Naive thymus-derived CD4-positive, alpha-beta T cell (primary cell): ENCODE data around the gene SHISA7. TPM values are rescaled to one million over a fixed set of nuclear protein-coding genes. Genes with fewer than 3 reads are reported as not detected.
"Not testable (repeated sequence)": the region's sequence is repeated elsewhere in the genome, so short reads cannot be mapped to it uniquely, and the experiment has no call there.

Experiments
- ATAC-seq: fragments of 150-1000 bp; cut with Tn5 transposase; 2 replicates; pipeline ENCODE4 v1.10.0; 2021; ENCODE audit warnings: mild to moderate bottlenecking, moderate library complexity
- CTCF ChIA-PET: fragments of 350-600 bp; sonication (Branson Sonifier 250); formaldehyde crosslinking; loops from one replicate; lab custom pipeline; 2021; ENCODE audit warnings: antibody characterized with exemption; lab: Charles Lee
- POLR2A ChIA-PET: fragments of 350-600 bp; sonication (Branson Sonifier 250); formaldehyde crosslinking; loops from one replicate; lab custom pipeline; 2021; ENCODE audit warnings: antibody characterized with exemption, inconsistent platforms; lab: Charles Lee
- DNase-seq, 9 donors: peaks; one replicate each; pipeline versions ENCODE4 v3.0.0 to v3.0.0-alpha.2; 2020 to 2022; ENCODE audit warnings: mixed read lengths in 1 of 9
- H3K27ac ChIP-seq: one replicate; pipeline ENCODE4 v1.7.0; 2013; ENCODE audit warnings: mild to moderate bottlenecking, low read depth, low read length, moderate library complexity
- H3K27me3 ChIP-seq, 2 donors: one replicate each; pipeline ENCODE4 v1.7.0; 2013; ENCODE audit warnings: low read length in 2 of 2, mild to moderate bottlenecking in 2 of 2, moderate library complexity in 2 of 2; ENCODE audit not compliant: control insufficient read depth in 2 of 2, insufficient read depth in 2 of 2
- H3K36me3 ChIP-seq, 3 experiments: 1 replicate in 2 of 3; 2 replicates in 1 of 3; pipeline ENCODE4 v1.7.0; 2013; ENCODE audit warnings: low read length in 3 of 3, mild to moderate bottlenecking in 3 of 3, moderate library complexity in 1 of 3; ENCODE audit not compliant: insufficient read depth in 3 of 3, control insufficient read depth in 2 of 3
- H3K4me1 ChIP-seq, 2 donors: one replicate each; pipeline ENCODE4 v1.7.0; 2013; ENCODE audit warnings: low read length in 2 of 2, mild to moderate bottlenecking in 2 of 2, moderate library complexity in 1 of 2; ENCODE audit not compliant: control insufficient read depth in 2 of 2, insufficient read depth in 2 of 2
- H3K4me3 ChIP-seq: 2 replicates; pipeline ENCODE4 v1.7.0; 2013; ENCODE audit warnings: mild to moderate bottlenecking, low read length
- H3K9me3 ChIP-seq, 3 experiments: 1 replicate in 2 of 3; 2 replicates in 1 of 3; pipeline ENCODE4 v1.7.0; 2013; ENCODE audit warnings: low read length in 3 of 3; ENCODE audit not compliant: control insufficient read depth in 2 of 3
- H3K27ac Mint-ChIP-seq, 9 donors: one replicate each; pipeline ENCODE4 v1.8.0; 2020 to 2022; ENCODE audit warnings: mixed read lengths in 9 of 9, mild to moderate bottlenecking in 8 of 9, moderate library complexity in 5 of 9, inconsistent platforms in 2 of 9
- H3K27me3 Mint-ChIP-seq, 5 donors: one replicate each; pipeline ENCODE4 v1.8.0; 2021 to 2022; ENCODE audit warnings: mixed read lengths in 5 of 5, mild to moderate bottlenecking in 1 of 5
- H3K36me3 Mint-ChIP-seq, 5 donors: one replicate each; pipeline ENCODE4 v1.8.0; 2020 to 2022; ENCODE audit warnings: mixed read lengths in 5 of 5, mild to moderate bottlenecking in 3 of 5, inconsistent platforms in 1 of 5
- H3K4me1 Mint-ChIP-seq, 7 donors: one replicate each; pipeline ENCODE4 v1.8.0; 2020 to 2022; ENCODE audit warnings: mixed read lengths in 7 of 7, mild to moderate bottlenecking in 3 of 7, inconsistent platforms in 1 of 7
- H3K4me3 Mint-ChIP-seq, 10 donors: one replicate each; pipeline ENCODE4 v1.8.0; 2020 to 2022; ENCODE audit warnings: mild to moderate bottlenecking in 10 of 10, mixed read lengths in 10 of 10, moderate library complexity in 6 of 10, inconsistent platforms in 2 of 10
- H3K9me3 Mint-ChIP-seq, 11 donors: one replicate each; pipeline ENCODE4 v1.8.0; 2020 to 2022; ENCODE audit warnings: mixed read lengths in 11 of 11, mild to moderate bottlenecking in 4 of 11, inconsistent platforms in 1 of 11, moderate library complexity in 1 of 11
- intact Hi-C, 2 donors: fragments of 100-400 bp; cut with micrococcal nuclease; formaldehyde crosslinking; loops; one replicate each; pipeline ENCODE4 v1.15.1; 2023
- polyA plus RNA-seq, 2 donors: library from polyadenylated mRNA; unstranded; fragments of 300-500 nt; fragmentation: Illumina TruSeq; gene quantifications; one replicate each; pipeline ENCODE4 v1.2.3, GENCODE V29; 2021
- total RNA-seq, 6 experiments: library from RNA in 5 of 6; stranded (reverse) in 5 of 6; gene quantifications; 1 replicate in 5 of 6; 2 replicates in 1 of 6; pipeline ENCODE4 v1.2.3 and lab custom pipeline; 2021 to 2026

SHISA7 gene
- total and polyA plus RNA-seq, 7 experiments from 2014 or later, result not detected

DNA sequence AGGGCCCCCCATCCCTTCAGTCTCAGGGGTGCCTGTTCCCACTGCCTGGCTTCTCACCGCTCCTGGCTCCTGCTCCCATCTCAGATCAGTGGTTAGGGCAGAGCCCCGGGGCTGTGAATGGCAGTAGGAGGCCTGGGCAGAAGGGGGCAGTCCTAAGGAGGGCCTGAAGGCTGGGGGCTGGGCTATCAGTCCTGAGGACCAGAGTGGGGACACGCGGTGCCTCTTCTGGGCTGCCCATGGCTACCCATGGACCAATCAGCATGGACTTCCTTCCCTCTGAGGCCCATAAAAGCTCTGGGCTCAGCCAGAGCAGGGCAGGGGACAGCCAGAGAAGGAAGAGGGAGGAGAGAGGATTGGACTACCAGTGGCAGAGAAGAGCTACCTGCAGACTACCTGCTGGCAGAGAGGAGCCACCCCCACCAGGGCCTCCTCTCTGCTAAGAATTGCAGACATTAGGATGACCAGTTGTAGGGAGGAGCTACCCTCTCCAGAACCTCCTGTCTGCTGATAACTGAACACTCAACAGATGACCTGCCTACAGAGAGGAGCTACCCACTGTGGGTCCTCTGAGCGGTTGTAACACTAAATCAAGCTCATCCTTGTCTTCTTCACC, 23.4 kb downstream of the SHISA7 start:
- Histone ChIP-seq H3K36me3 (no peaks in the 10 kb centered on the region), H3K27me3 (no peaks in the 10 kb centered on the region), H3K4me1 (peaks cover 16 to 29% of the 10 kb centered on the region in 2 donors), H3K4me3 (no peak overlapping the region), H3K9me3 (no peaks in the 10 kb centered on the region), H3K27ac (no peak overlapping the region)
- Mint-ChIP-seq H3K4me3 (peak overlapping the region in 2 of 10 donors; percentile 18 to 36), H3K9me3 (no peaks in the 10 kb centered on the region), H3K27me3 (peaks cover 0 to 31% (median 0%) of the 10 kb centered on the region in 5 donors), H3K27ac (peak overlapping the region in 3 of 9 donors; percentile 34 to 70 (median 64)), H3K4me1 (peaks cover 7 to 40% (median 25%) of the 10 kb centered on the region in 7 donors), H3K36me3 (no peaks in the 10 kb centered on the region)
- no peak for DNase-seq
- POLR2A ChIA-PET, result interaction anchor here (1.0 to 2.1 kb wide), 2 partner anchors 11 to 12 kb away, joined by 4 to 7 read pairs; partner anchors contain the start of gene UBE2S
- ATAC-seq, result no peak
- CTCF ChIA-PET, result interaction anchor here (0.5 to 2.4 kb wide), 7 partner anchors 9 to 1390 kb away, joined by 3 to 11 read pairs (median 3); no protein-coding TSS in a partner anchor
- intact Hi-C loops, result loop anchor here (2.0 to 10.0 kb wide), 3 partner anchors 33 to 535 kb away; no protein-coding TSS in a partner anchor

DNA sequence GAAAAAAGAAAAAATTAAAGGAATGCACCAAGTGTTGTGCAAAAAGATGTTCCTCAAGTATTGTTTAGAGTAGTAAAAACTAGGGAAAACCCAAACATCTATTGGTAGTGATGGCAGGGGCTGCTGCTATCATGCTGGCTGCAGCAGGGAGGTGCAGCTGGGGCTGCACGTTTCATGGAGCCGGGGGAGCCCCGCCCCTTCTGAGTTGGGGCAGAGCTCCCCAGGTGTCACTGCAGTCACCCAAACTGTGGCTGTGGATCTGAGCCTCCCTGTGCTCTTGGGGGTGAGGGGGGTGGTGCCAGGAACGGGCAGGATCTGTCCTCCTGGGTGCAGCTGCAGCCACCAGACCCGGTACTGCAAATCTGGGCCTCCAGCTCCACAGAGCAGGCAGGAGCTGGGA, 24.0 kb downstream of the SHISA7 start:
- Mint-ChIP-seq H3K9me3 (no peaks in the 10 kb centered on the region), H3K27ac (no peak overlapping the region)

GRCh38 chr19:55418185-55418584, 24.9 kb downstream of the SHISA7 start:
- DNase-seq (peak in 8 of 9 donors; percentile 34 to 72 (median 58)), ATAC-seq (peak; percentile 82)
- intact Hi-C loops, result loop anchor here (1.0 to 10.0 kb wide), 7 partner anchors 34 to 533 kb away; no protein-coding TSS in a partner anchor
- POLR2A ChIA-PET, result interaction anchor here (0.8 kb wide), 1 partner anchor 30 kb away, joined by 4 read pairs; no protein-coding TSS in a partner anchor
- Mint-ChIP-seq H3K9me3 (no peaks in the 10 kb centered on the region), H3K4me3 (peak overlapping the region in 2 of 10 donors; percentile 30 to 41), H3K27me3 (peaks cover 0 to 24% (median 0%) of the 10 kb centered on the region in 5 donors), H3K4me1 (peaks cover 7 to 36% (median 23%) of the 10 kb centered on the region in 7 donors), H3K36me3 (no peaks in the 10 kb centered on the region), H3K27ac (peak overlapping the region in 4 of 9 donors; percentile 7 to 90 (median 31))
- CTCF ChIA-PET, result interaction anchor here (0.7 to 2.4 kb wide), 6 partner anchors 11 to 138 kb away, joined by 3 to 11 read pairs (median 6); partner anchors contain the start of gene TMEM238
- H3K9me3 ChIP-seq, result no peaks in the 10 kb centered on the region
- no peaks in the 10 kb centered on the region for H3K27me3 ChIP-seq
- no peak overlapping the region for H3K4me3 ChIP-seq
- no peaks in the 10 kb centered on the region for H3K36me3 ChIP-seq
- peaks cover 16 to 29% of the 10 kb centered on the region in 2 donors for H3K4me1 ChIP-seq
- H3K27ac ChIP-seq, result no peak overlapping the region

More for the DNA sequence above, 24.0 kb downstream of the SHISA7 start:
- ChIA-PET CTCF (interaction anchor here (0.5 to 2.4 kb wide), 8 partner anchors 85 to 278 kb away, joined by 3 to 11 read pairs (median 5); no protein-coding TSS in a partner anchor), POLR2A (interaction anchor here (0.7 to 2.1 kb wide), 2 partner anchors 10 to 151 kb away, joined by 4 to 7 read pairs; no protein-coding TSS in a partner anchor)
- H3K36me3 ChIP-seq, result no peaks in the 10 kb centered on the region
- H3K4me1 Mint-ChIP-seq, result peaks cover 7 to 40% (median 23%) of the 10 kb centered on the region in 7 donors
- H3K4me3 ChIP-seq, result no peak overlapping the region
- intact Hi-C loops, result loop anchor here (2.0 to 10.0 kb wide), 3 partner anchors 33 to 534 kb away; no protein-coding TSS in a partner anchor
- H3K27me3 Mint-ChIP-seq, result peaks cover 0 to 29% (median 0%) of the 10 kb centered on the region in 5 donors
- no peak overlapping the region for H3K4me3 Mint-ChIP-seq
- no peaks in the 10 kb centered on the region for H3K36me3 Mint-ChIP-seq
- peaks cover 16 to 29% of the 10 kb centered on the region in 2 donors for H3K4me1 ChIP-seq
- no peak for ATAC-seq
- H3K27ac ChIP-seq, result no peak overlapping the region
- DNase-seq, result no peak
- H3K27me3 ChIP-seq, result no peaks in the 10 kb centered on the region
- no peaks in the 10 kb centered on the region for H3K9me3 ChIP-seq

DNA sequence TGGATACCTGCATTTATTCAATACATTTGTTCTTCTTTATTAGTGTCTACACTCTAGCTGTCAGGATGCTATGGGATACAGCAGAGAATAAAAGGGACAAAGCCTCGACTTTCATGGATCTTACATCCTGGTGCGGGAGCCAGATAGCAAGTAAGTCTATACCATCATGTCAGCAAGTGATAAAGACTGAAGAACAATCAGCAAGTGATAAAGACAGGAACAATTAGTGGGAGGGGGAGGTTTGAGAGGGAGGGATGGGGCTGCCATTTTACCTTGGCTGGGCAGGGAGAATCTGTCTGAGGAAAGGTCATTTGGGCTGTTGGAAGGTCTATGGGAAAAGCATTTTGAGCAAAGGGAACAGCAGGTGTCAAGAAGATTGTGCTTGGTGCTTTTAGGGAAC, 32.9 kb downstream of the SHISA7 start:
- Histone ChIP-seq H3K27me3 (no peaks in the 10 kb centered on the region), H3K4me3 (no peak overlapping the region), H3K4me1 (peaks cover 17 to 24% of the 10 kb centered on the region in 2 donors), H3K9me3 (peaks cover 0 to 9% (median 0%) of the 10 kb centered on the region in 3 experiments), H3K27ac (no peak overlapping the region), H3K36me3 (peaks cover 0 to 10% (median 0%) of the 10 kb centered on the region in 3 experiments)
- Mint-ChIP-seq H3K4me3 (peak overlapping the region in 3 of 10 donors; percentile 28 to 74 (median 44)), H3K27ac (peak overlapping the region in 1 of 9 donors; percentile 66), H3K27me3 (peaks cover 0 to 17% (median 0%) of the 10 kb centered on the region in 5 donors), H3K4me1 (peaks cover 21 to 36% (median 26%) of the 10 kb centered on the region in 7 donors), H3K36me3 (peaks cover 0 to 36% (median 7%) of the 10 kb centered on the region in 5 donors), H3K9me3 (peaks cover 0 to 14% (median 4%) of the 10 kb centered on the region in 11 donors)
- POLR2A ChIA-PET, result interaction anchor here (1.6 to 3.5 kb wide), 3 partner anchors 26 to 292 kb away, joined by 4 to 23 read pairs (median 8); partner anchors contain the start of gene TMEM238
- intact Hi-C loops, result loop anchor here in 1 of 2 donors (10.0 kb wide), 1 partner anchor 525 kb away; no protein-coding TSS in a partner anchor
- CTCF ChIA-PET, result interaction anchor here (0.9 kb wide), 1 partner anchor 10 kb away, joined by 4 read pairs; no protein-coding TSS in a partner anchor
- ATAC-seq, result no peak
- no peak for DNase-seq

- H3K4me3 ChIP-seq, H3K9me3 ChIP-seq, H3K27ac ChIP-seq, H3K27me3 ChIP-seq, ATAC-seq, CTCF ChIA-PET, DNase-seq: not testable (repeated sequence)
- peaks cover 0 to 14% (median 4%) of the 10 kb centered on the region in 11 donors for H3K9me3 Mint-ChIP-seq
- H3K36me3 Mint-ChIP-seq, result peaks cover 0 to 36% (median 7%) of the 10 kb centered on the region in 5 donors
- peaks cover 21 to 36% (median 26%) of the 10 kb centered on the region in 7 donors for H3K4me1 Mint-ChIP-seq
- peaks cover 17 to 24% of the 10 kb centered on the region in 2 donors for H3K4me1 ChIP-seq
- H3K4me3 Mint-ChIP-seq, result peak overlapping the region in 9 of 10 donors; percentile 14 to 95 (median 86)
- intact Hi-C loops, result loop anchor here (2.0 to 5.0 kb wide), 7 partner anchors 52 to 732 kb away; partner anchors contain the start of genes ISOC2 (in 1 of the 2), RDH13 (in 1 of the 2), ZNF444 (in 1 of the 2) and ZNF784 (in 1 of the 2)
- peaks cover 0 to 14% (median 0%) of the 10 kb centered on the region in 3 experiments for H3K36me3 ChIP-seq
- POLR2A ChIA-PET, result interaction anchor here (0.8 to 3.5 kb wide), 10 partner anchors 10 to 1294 kb away, joined by 3 to 23 read pairs (median 7); partner anchors contain the start of genes HSPBP1, KMT5C, TFPT and TMEM238
- peak overlapping the region in 7 of 9 donors; percentile 59 to 100 (median 98) for H3K27ac Mint-ChIP-seq
- H3K27me3 Mint-ChIP-seq, result peaks cover 0 to 12% (median 0%) of the 10 kb centered on the region in 5 donors
Observed at GRCh38 chr19:55409179-55409578, 33.9 kb downstream of the SHISA7 start.
